Astrocyte (in vitro differentiated cells and primary cell): ENCODE data around the gene MAP1S.

Experiments used
- EZH2 ChIP-seq: IDR thresholded peaks from 2 replicates; pipeline ENCODE4 v1.6.1; 2012; ENCODE audit warnings: mild to moderate bottlenecking, low read length, inconsistent platforms; ENCODE audit not compliant: insufficient read depth
- TF ChIP-seq, protein P1 (sequence below): IDR thresholded peaks from 2 replicates; pipeline ENCODE4 v1.5.1; 2011; ENCODE audit warnings: low read depth, mild to moderate bottlenecking, inconsistent platforms, low read length, moderate library complexity; ENCODE audit not compliant: insufficient read depth

DNA sequence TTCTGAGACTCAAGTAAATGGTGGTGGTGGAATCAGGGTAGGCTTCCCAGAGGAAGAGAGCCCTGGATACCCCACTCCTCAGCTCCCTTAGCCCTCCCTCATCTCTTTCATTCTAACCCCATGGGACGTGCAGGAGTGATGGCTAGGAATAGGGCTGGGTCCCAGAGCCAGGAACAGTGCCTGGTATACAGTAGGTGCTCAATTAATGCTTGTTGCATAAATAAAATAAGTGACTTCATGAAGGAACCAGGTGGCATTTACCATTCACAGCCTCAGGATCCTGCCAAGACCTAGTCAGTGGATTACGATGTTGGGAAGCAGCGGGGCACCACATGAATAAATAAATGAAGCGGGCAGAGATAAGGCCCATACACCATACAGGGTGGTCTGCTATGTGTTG, 35.0 kb upstream of the MAP1S start:
- TF ChIP-seq, protein P1, sequence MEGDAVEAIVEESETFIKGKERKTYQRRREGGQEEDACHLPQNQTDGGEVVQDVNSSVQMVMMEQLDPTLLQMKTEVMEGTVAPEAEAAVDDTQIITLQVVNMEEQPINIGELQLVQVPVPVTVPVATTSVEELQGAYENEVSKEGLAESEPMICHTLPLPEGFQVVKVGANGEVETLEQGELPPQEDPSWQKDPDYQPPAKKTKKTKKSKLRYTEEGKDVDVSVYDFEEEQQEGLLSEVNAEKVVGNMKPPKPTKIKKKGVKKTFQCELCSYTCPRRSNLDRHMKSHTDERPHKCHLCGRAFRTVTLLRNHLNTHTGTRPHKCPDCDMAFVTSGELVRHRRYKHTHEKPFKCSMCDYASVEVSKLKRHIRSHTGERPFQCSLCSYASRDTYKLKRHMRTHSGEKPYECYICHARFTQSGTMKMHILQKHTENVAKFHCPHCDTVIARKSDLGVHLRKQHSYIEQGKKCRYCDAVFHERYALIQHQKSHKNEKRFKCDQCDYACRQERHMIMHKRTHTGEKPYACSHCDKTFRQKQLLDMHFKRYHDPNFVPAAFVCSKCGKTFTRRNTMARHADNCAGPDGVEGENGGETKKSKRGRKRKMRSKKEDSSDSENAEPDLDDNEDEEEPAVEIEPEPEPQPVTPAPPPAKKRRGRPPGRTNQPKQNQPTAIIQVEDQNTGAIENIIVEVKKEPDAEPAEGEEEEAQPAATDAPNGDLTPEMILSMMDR = no peak
- TF ChIP-seq EZH2 = no peak
